H1 (cell line): Measurements from ENCODE around the gene ELAPOR1. TPM values are rescaled to one million over a fixed set of nuclear protein-coding genes. Genes with fewer than 3 reads are reported as not detected.

Experiments used
- CTCF ChIA-PET: fragments of 300-600 bp; sonication (Branson Sonifier 250); formaldehyde crosslinking; loops from one replicate; lab custom pipeline; 2021; ENCODE audit not compliant: partially characterized antibody; lab: Charles Lee
- POLR2A ChIA-PET: fragments of 300-600 bp; sonication (Branson Sonifier 250); formaldehyde crosslinking; loops from one replicate; lab custom pipeline; 2021; ENCODE audit warnings: inconsistent platforms; ENCODE audit not compliant: partially characterized antibody; lab: Charles Lee
- DNase-seq, 2 experiments: peaks; one replicate each; pipeline versions ENCODE4 v3.0.0 to v3.0.0-alpha.2; 2010 to 2022; ENCODE audit warnings: low spot score in 2 of 2, low read depth in 1 of 2, mixed read lengths in 1 of 2
- FAIRE-seq: peaks from 2 replicates; lab custom pipeline; 2011; peaks lifted over from hg19 to GRCh38; lab: Jason Lieb, UNC
- H2AFZ ChIP-seq: 2 replicates; pipeline ENCODE4 v1.8.1; 2012; ENCODE audit warnings: low read length, inconsistent platforms
- H2AK5ac ChIP-seq: 2 replicates; pipeline ENCODE4 v1.6.1; 2013; ENCODE audit warnings: low read depth, low read length
- H2BK120ac ChIP-seq: replicated peaks from 2 replicates; pipeline ENCODE3; 2013; ENCODE audit warnings: low read depth, low read length, inconsistent platforms
- H2BK12ac ChIP-seq: 2 replicates; pipeline ENCODE4 v1.6.1; 2013; ENCODE audit warnings: low read depth, low read length
- H2BK15ac ChIP-seq: 2 replicates; pipeline ENCODE4 v1.6.1; 2013; ENCODE audit warnings: low read length
- H2BK20ac ChIP-seq: 2 replicates; pipeline ENCODE4 v1.6.1; 2013; ENCODE audit warnings: low read length
- H2BK5ac ChIP-seq: 2 replicates; pipeline ENCODE4 v1.6.1; 2013; ENCODE audit warnings: low read depth, low read length
- H3K14ac ChIP-seq: 2 replicates; pipeline ENCODE4 v1.6.1; 2013; ENCODE audit warnings: inconsistent platforms; ENCODE audit not compliant: insufficient read length
- H3K18ac ChIP-seq: 2 replicates; pipeline ENCODE4 v1.6.1; 2013; ENCODE audit warnings: low read length; ENCODE audit errors: extremely low read depth
- H3K23ac ChIP-seq: 2 replicates; pipeline ENCODE4 v1.6.1; 2013; ENCODE audit warnings: inconsistent platforms; ENCODE audit not compliant: insufficient read length
- H3K23me2 ChIP-seq: 2 replicates; pipeline ENCODE4 v1.6.1; 2013; ENCODE audit warnings: low read depth, low read length
- H3K27ac ChIP-seq: 2 replicates; pipeline ENCODE4 v1.6.1; 2011; ENCODE audit warnings: low read depth, low read length, inconsistent platforms
- H3K27me3 ChIP-seq, 4 experiments: replicated peaks in 1 of 4; 1 replicate in 1 of 4; 2 replicates in 3 of 4; pipeline versions ENCODE4 v1.6.1 to v1.8.1; 2011 to 2013; ENCODE audit warnings: low read length in 3 of 4, mild to moderate bottlenecking in 3 of 4, inconsistent platforms in 2 of 4, mixed read lengths in 2 of 4, moderate library complexity in 1 of 4; ENCODE audit not compliant: control insufficient read depth in 3 of 4, insufficient read depth in 3 of 4; ENCODE audit errors: extremely low read depth in 1 of 4
- H3K36me3 ChIP-seq, 4 experiments: 2 replicates each; pipeline versions ENCODE4 v1.6.1 to v1.8.1; 2011 to 2013; ENCODE audit warnings: mild to moderate bottlenecking in 4 of 4, low read length in 3 of 4, moderate library complexity in 2 of 4, control low read depth in 1 of 4, inconsistent platforms in 1 of 4; ENCODE audit not compliant: insufficient read depth in 4 of 4, control insufficient read depth in 2 of 4
- H3K4ac ChIP-seq: replicated peaks from 2 replicates; pipeline ENCODE3; 2013; ENCODE audit warnings: low read length, low read depth, mixed read lengths, inconsistent platforms; ENCODE audit not compliant: insufficient read length
- H3K4me1 ChIP-seq, 4 experiments: replicated peaks in 1 of 4; 1 replicate in 1 of 4; 2 replicates in 3 of 4; pipeline versions ENCODE4 v1.6.1 to v1.8.1; 2011 to 2013; ENCODE audit warnings: low read length in 3 of 4, inconsistent platforms in 2 of 4, mixed read lengths in 1 of 4; ENCODE audit not compliant: insufficient read depth in 4 of 4, control insufficient read depth in 3 of 4
- H3K4me2 ChIP-seq, 2 experiments: 2 replicates each; pipeline versions ENCODE4 v1.6.1 to v1.8.1; 2011 to 2013; ENCODE audit warnings: low read depth in 2 of 2, low read length in 2 of 2, control low read depth in 1 of 2, inconsistent platforms in 1 of 2, mild to moderate bottlenecking in 1 of 2; ENCODE audit not compliant: insufficient read depth in 1 of 2
- H3K4me3 ChIP-seq, 4 experiments: fragments of 200-600, 300-600 bp in 1 of 4; sonication (generic), shearing (Covaris generic), sonication (Bioruptor Twin) in 1 of 4; 2 replicates each; pipeline versions ENCODE4 v1.5.1 to v1.8.1; 2011 to 2016; ENCODE audit warnings: low read length in 4 of 4, low read depth in 3 of 4, control low read depth in 2 of 4, inconsistent platforms in 2 of 4, mild to moderate bottlenecking in 2 of 4, mixed read lengths in 1 of 4, moderate library complexity in 1 of 4; ENCODE audit not compliant: insufficient read depth in 2 of 4; ENCODE audit errors: extremely low read depth in 1 of 4
- H3K56ac ChIP-seq: replicated peaks from 2 replicates; pipeline ENCODE3; 2013; ENCODE audit warnings: low read depth, mild to moderate bottlenecking, mixed read lengths, low read length, inconsistent platforms; ENCODE audit not compliant: insufficient read length
- H3K79me1 ChIP-seq: 2 replicates; pipeline ENCODE4 v1.6.1; 2013; ENCODE audit warnings: low read depth, low read length, control low read depth
- H3K79me2 ChIP-seq, 2 experiments: 2 replicates each; pipeline versions ENCODE4 v1.6.1 to v1.8.1; 2012 to 2013; ENCODE audit warnings: low read length in 2 of 2, mild to moderate bottlenecking in 2 of 2, inconsistent platforms in 1 of 2; ENCODE audit not compliant: insufficient read depth in 2 of 2, control insufficient read depth in 1 of 2
- H3K9ac ChIP-seq, 4 experiments: replicated peaks in 1 of 4; 1 replicate in 1 of 4; 2 replicates in 3 of 4; pipeline versions ENCODE4 v1.6.1 to v1.8.1; 2011 to 2013; ENCODE audit warnings: low read depth in 3 of 4, low read length in 3 of 4, control low read depth in 2 of 4, mild to moderate bottlenecking in 2 of 4, moderate library complexity in 2 of 4, inconsistent platforms in 1 of 4; ENCODE audit errors: extremely low read depth in 1 of 4
- H3K9me3 ChIP-seq, 2 experiments: 2 replicates each; pipeline versions ENCODE4 v1.6.1 to v1.8.1; 2012 to 2013; ENCODE audit warnings: mild to moderate bottlenecking in 2 of 2, moderate library complexity in 2 of 2, control low read depth in 1 of 2, inconsistent platforms in 1 of 2, low read depth in 1 of 2, low read length in 1 of 2, mixed read lengths in 1 of 2; ENCODE audit not compliant: insufficient read depth in 2 of 2
- H4K20me1 ChIP-seq, 2 experiments: replicated peaks in 1 of 2; 2 replicates each; pipeline versions ENCODE3 to v1.8.1; 2011 to 2013; ENCODE audit warnings: inconsistent platforms in 2 of 2, low read length in 2 of 2, mild to moderate bottlenecking in 1 of 2; ENCODE audit not compliant: insufficient read depth in 2 of 2, control insufficient read depth in 1 of 2
- H4K5ac ChIP-seq: 2 replicates; pipeline ENCODE4 v1.6.1; 2013; ENCODE audit warnings: low read length, low read depth, mixed read lengths, inconsistent platforms; ENCODE audit not compliant: insufficient read length
- H4K8ac ChIP-seq: 2 replicates; pipeline ENCODE4 v1.8.0; 2013; ENCODE audit warnings: mild to moderate bottlenecking, moderate library complexity, low read length, inconsistent platforms; ENCODE audit not compliant: insufficient read depth; ENCODE audit errors: extremely low read depth
- H4K91ac ChIP-seq: replicated peaks from 2 replicates; pipeline ENCODE3; 2013; ENCODE audit warnings: low read length, mixed read lengths, inconsistent platforms; ENCODE audit not compliant: insufficient read length
- ATF3 ChIP-seq: IDR thresholded peaks from 2 replicates; pipeline ENCODE4 v1.6.1; 2011; ENCODE audit warnings: low read depth, mild to moderate bottlenecking, low read length; ENCODE audit not compliant: insufficient read depth
- BCL11A ChIP-seq, 2 experiments: IDR thresholded peaks; one replicate each; pipeline ENCODE4 v1.6.1; 2011; ENCODE audit warnings: low read depth in 2 of 2, low read length in 2 of 2, mild to moderate bottlenecking in 2 of 2
- CBX8 ChIP-seq: fragments of 300-800, 300-1000 bp; sonication (generic); IDR thresholded peaks from 2 replicates; pipeline ENCODE4 v1.7.1; 2016; ENCODE audit warnings: low read depth, low read length, borderline replicate concordance
- CEBPB ChIP-seq: IDR thresholded peaks from 2 replicates; pipeline ENCODE4 v1.6.1; 2012; ENCODE audit warnings: low read depth, low read length
- CTBP2 ChIP-seq: IDR thresholded peaks from 2 replicates; pipeline ENCODE4 v1.7.0; 2011; ENCODE audit warnings: borderline replicate concordance, mild to moderate bottlenecking, moderate library complexity, mixed read lengths, low read length; ENCODE audit not compliant: insufficient read depth, insufficient read length
- HDAC6 ChIP-seq: IDR thresholded peaks from one replicate; pipeline ENCODE4 v1.7.1; 2012; ENCODE audit warnings: low read depth, mild to moderate bottlenecking, inconsistent platforms, low read length, moderate library complexity
- NRF1 ChIP-seq: IDR thresholded peaks from 2 replicates; pipeline ENCODE4 v1.6.1; 2011; ENCODE audit warnings: mild to moderate bottlenecking, low read depth, low read length, improper control_type of control experiment
- POLR2AphosphoS5 ChIP-seq: IDR thresholded peaks from 2 replicates; pipeline ENCODE4 v1.6.1; 2011; ENCODE audit warnings: low read depth, low read length
- SIN3A ChIP-seq, 2 experiments: IDR thresholded peaks in 1 of 2; conservative IDR thresholded peaks in 1 of 2; 2 replicates each; pipeline ENCODE4 v1.6.1; 2011 to 2012; ENCODE audit warnings: low read length in 2 of 2, improper control_type of control experiment in 1 of 2, low read depth in 1 of 2, mild to moderate bottlenecking in 1 of 2
- WGBS, 2 experiments: shearing (Covaris generic) in 1 of 2; methylation state at CpG; one replicate each; pipeline versions ENCODE4 v1.1.6 to v1.1.7; 2013 to 2015; ENCODE audit warnings: low lambda C conversion rate in 2 of 2, mixed read lengths in 2 of 2, inconsistent platforms in 1 of 2, low coverage in 1 of 2, missing lambda C conversion rate in 1 of 2; ENCODE audit not compliant: insufficient replicate concordance in 2 of 2, insufficient coverage in 1 of 2, insufficient read length in 1 of 2; ENCODE audit errors: extremely low coverage in 1 of 2, missing lambda C conversion rate in 1 of 2; 5-methylcytosine and 5-hydroxymethylcytosine counted together
- polyA plus RNA-seq, 7 experiments: library from polyadenylated mRNA; depleted of rRNA in 3 of 7; stranded (reverse) in 5 of 7; unstranded in 2 of 7; fragments of >200 nt in 5 of 7; fragments of 200-250 nt in 2 of 7; gene quantifications; 1 replicate in 5 of 7; 2 replicates in 1 of 7; 4 replicates in 1 of 7; pipeline versions ENCODE4 v1.2.1 to v1.2.3, GENCODE V29; 2011 to 2013; ENCODE audit warnings: missing spikeins in 2 of 7, mixed read lengths in 2 of 7
- total RNA-seq: library from RNA; stranded (reverse); fragmentation: NEBNext Ultra II Directional; extraction: Animal tissue kit (Norgen Biotek cat#: 25700); gene quantifications from 2 replicates; pipeline ENCODE4 v1.2.1, GENCODE V29; 2021

The ELAPOR1 gene
- total and polyA plus RNA-seq, 2 of the 8 experiments (the other 6 are each of a cell fraction or from before 2014, with no cell fraction given) = 1.2 to 2.5 TPM

DNA sequence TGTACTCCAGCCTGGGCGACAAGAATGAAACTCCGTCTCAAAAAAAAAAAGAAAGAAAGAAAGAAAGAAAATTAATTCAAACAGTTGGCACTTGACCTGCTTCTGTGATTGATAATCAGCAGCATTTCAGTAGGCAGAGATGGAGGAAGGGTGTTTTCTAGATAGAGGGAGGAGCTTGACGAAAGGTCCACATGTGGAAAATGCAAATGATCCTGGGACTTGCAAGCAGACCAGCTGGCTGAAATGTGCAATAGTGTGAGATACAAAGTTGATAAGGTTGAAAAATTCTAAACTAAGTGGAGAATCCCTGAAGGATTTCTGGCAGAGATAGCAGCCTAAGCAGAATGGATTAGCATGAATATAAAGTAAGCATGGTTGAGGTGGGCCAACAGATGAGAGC, 4.2 kb downstream of the ELAPOR1 start:
- H3K9ac ChIP-seq = no peak overlapping the region
- H3K9me3 ChIP-seq = no peaks in the 10 kb centered on the region
- no peak overlapping the region for H2AFZ ChIP-seq
- H3K27ac ChIP-seq = no peak overlapping the region
- H3K56ac ChIP-seq = no peak overlapping the region
- H2AK5ac ChIP-seq = no peak overlapping the region
- no peak overlapping the region for H3K4ac ChIP-seq
- TF ChIP-seq CTBP2 (no peak), SIN3A (conservative IDR thresholded peaks at IDR 0.05 in 1 of 2, IDR thresholded peaks at IDR 0.05 in 1 of 2; ENCODE audit: low read depth in 1 of 2, low read length in 2 of 2) (no peak), CEBPB (no peak), ATF3 (no peak), HDAC6 (no peak), POLR2AphosphoS5 (no peak), CBX8 (no peak), NRF1 (no peak), BCL11A (IDR thresholded peaks at IDR 0.05; ENCODE audit: low read depth in 2 of 2, low read length in 2 of 2) (no peak)
- H2BK5ac ChIP-seq = no peak overlapping the region
- WGBS, 2 experiments = 90% methylated on average over 3 of the region's 3 CpGs; no CpG with 5 or more reads in 1 of the 2 experiments
- H3K14ac ChIP-seq = no peak overlapping the region
- H2BK20ac ChIP-seq = no peak overlapping the region
- no peak overlapping the region for H4K5ac ChIP-seq
- no peak overlapping the region for H4K8ac ChIP-seq
- no peaks in the 10 kb centered on the region for H3K79me1 ChIP-seq
- no peaks in the 10 kb centered on the region for H4K20me1 ChIP-seq
- H3K4me1 ChIP-seq = peaks cover 0 to 9% (median 3%) of the 10 kb centered on the region in 4 experiments; a peak in 4 of 7 replicates
- no peak overlapping the region for H3K4me3 ChIP-seq
- H3K18ac ChIP-seq = no peak overlapping the region
- FAIRE-seq (no peak), DNase-seq (no peak)
- peaks cover 11% of the 10 kb centered on the region for H3K23me2 ChIP-seq
- no peak overlapping the region for H2BK15ac ChIP-seq
- H3K79me2 ChIP-seq = no peaks in the 10 kb centered on the region
- H2BK120ac ChIP-seq = no peak overlapping the region
- no peak overlapping the region for H4K91ac ChIP-seq
- CTCF ChIA-PET = no interaction called here
- H3K27me3 ChIP-seq = peaks cover 13 to 31% (median 25%) of the 10 kb centered on the region in 4 experiments
- H3K23ac ChIP-seq = no peak overlapping the region
- H3K36me3 ChIP-seq = no peaks in the 10 kb centered on the region; a peak in 1 of 8 replicates
- POLR2A ChIA-PET = interaction anchor here (0.8 kb wide), 1 partner anchor 532 kb away, joined by 3 read pairs; no protein-coding TSS in a partner anchor
- no peak overlapping the region for H3K4me2 ChIP-seq
- H2BK12ac ChIP-seq = no peak overlapping the region
